GM13976 (cell line): Measurements from ENCODE around the gene C22orf31.
"Not testable (repeated sequence)": the region's sequence is repeated elsewhere in the genome, so short reads cannot be mapped to it uniquely, and the experiment has no call there.

Experiments
- DNase-seq: peaks from one replicate; pipeline ENCODE4 v3.0.0; 2012; ENCODE audit warnings: low spot score
- CTCF ChIP-seq: IDR thresholded peaks from 2 replicates; pipeline ENCODE4 v1.5.1; 2012; ENCODE audit warnings: borderline replicate concordance, mild to moderate bottlenecking; ENCODE audit not compliant: insufficient read depth; ENCODE audit errors: extremely low read depth, missing control alignments, control extremely low read depth
- in situ Hi-C: fragments of 300-500 bp; cut with MboI; formaldehyde crosslinking; loops from one replicate; pipeline ENCODE4 v1.12.0; 2022; ENCODE audit warnings: low sequenced_read_pairs, mixed read lengths, inconsistent platforms; ENCODE audit not compliant: unreplicated experiment

C22orf31 gene

DNA sequence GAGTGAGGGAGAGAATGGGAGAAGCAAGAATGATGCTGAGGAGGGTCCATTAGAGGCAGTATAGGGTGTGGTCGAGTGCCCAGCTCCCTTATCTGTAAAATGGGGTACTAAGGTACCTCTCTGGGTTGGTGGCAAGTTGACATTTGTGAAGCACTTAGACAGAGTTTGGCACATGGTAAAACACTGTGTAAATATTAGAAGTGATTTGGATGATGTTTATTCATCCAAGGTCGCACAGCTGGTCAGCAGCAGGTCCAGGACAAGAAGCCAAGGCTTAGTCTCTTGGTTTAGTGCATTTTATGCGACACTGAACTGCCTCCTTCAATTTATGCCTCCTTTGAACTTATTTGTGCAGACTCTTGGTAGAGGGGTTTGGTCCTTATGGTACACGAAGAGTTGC is 30.6 kb upstream of the C22orf31 start:
- in situ Hi-C loops: no loop called here
- no peak for TF ChIP-seq CTCF
- DNase-seq: no peak

DNA sequence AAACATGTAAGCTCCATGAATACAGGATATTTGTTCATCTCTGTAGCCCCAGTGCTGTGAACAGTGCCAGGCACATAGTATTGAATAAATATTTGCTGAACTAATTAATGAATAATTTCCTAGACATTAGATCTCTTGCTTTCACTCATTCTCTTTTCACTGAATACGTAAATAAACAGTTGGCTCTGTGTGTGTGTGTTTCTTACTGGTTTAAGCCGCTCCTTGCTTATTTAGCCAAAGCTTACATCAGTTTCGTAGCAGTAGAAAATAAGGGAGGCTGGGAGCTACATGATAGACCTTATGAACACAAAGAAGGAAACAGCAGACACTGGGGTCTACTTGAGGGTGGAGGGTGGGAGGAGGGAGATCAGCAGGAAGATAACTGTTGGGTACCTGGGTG is 28.4 kb upstream of the C22orf31 start:
- TF ChIP-seq CTCF: no peak
- in situ Hi-C loops: no loop called here
- no peak for DNase-seq

DNA sequence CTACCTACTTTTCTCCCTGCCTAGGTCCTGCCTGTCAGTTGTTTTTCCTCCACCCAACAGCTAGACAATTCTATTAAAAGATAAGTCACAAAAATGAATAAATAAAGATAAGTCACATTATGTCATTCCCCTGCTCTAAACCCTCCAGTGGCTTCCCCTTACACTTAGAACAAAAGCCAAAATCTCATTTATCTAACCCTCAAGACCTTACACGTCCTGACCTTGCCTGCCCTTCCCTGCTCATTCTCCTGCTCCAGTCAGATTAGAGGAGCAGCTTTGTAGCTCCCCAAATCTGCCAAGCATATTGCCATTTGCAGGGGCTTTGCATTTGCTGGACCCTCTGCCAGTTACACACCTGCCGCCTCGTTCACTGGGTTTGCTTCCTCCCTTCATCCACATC is 27.9 kb upstream of the C22orf31 start:
- no peak for TF ChIP-seq CTCF
- in situ Hi-C loops: no loop called here
- DNase-seq: no peak

DNA sequence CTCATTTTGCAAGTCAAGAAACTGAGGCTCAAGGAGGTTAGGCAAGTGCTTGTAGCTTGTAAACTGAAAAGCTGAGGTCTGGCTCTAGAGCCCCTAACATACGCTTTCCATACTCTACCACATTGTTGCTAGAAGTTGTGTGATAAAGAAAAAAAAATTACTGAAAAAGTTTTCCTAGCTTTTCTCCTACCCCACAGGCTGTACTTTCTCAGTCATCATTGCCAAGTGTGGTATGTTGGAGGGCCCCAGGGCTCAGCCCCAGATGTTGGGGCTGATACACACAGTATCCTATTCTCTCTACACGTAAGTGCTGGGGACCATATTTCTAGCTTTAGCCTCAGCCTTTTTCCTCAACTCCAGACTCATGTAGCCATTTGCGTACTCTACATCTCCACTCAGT is 27.2 kb upstream of the C22orf31 start:
- in situ Hi-C loops: no loop called here
- no peak for TF ChIP-seq CTCF
- DNase-seq: no peak

GRCh38 chr22:29087012-29087411 is 25.4 kb upstream of the C22orf31 start:
- in situ Hi-C loops: no loop called here
- TF ChIP-seq CTCF: no peak
- DNase-seq: no peak

- no peak for DNase-seq
- no peak for TF ChIP-seq CTCF
- in situ Hi-C loops: no loop called here
Observed at GRCh38 chr22:29083933-29084591, 22.4 kb upstream of the C22orf31 start.

DNA sequence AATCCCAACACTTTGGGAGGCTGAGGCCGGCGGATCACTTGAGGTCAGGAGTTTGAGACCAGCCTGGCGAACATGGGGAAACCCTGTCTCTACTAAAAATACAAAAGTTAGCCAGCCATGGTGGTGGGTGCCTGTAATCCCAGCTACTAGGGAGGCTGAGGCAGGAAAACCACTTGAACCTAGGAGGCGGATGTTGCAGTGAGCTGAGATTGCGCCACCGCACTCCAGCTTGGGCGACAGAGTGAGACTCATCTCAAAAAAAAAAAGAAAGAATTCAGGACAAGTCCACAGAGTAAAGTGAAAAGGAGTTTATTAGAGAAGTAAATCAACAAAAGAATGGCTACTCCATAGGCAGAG is 21.9 kb upstream of the C22orf31 start:
- in situ Hi-C loops, DNase-seq: not testable (repeated sequence)
